GM23338 (cell line): ENCODE results near the gene ECT2. TPM values are rescaled to one million over a fixed set of nuclear protein-coding genes. Genes with fewer than 3 reads are reported as not detected.

Experiments used
- ATAC-seq: fragments of 200-7000 bp; cut with Tn5 transposase; 3 replicates; pipeline ENCODE4 v1.9.1; 2020
- DNase-seq: peaks from one replicate; pipeline ENCODE4 v3.0.0-alpha.2; 2015; ENCODE audit warnings: low spot score
- H2AFZ ChIP-seq: fragments of 200-600 bp; sonication (generic); 2 replicates; pipeline ENCODE4 v1.8.0; 2016; ENCODE audit warnings: antibody characterized with exemption, mild to moderate bottlenecking, moderate library complexity
- H3F3A ChIP-seq: fragments of 200-600 bp; sonication (generic); replicated peaks from 2 replicates; pipeline ENCODE4 v1.8.0; 2017; ENCODE audit warnings: antibody characterized with exemption, mixed run types, low read depth
- H3K27ac ChIP-seq: fragments of 200-600 bp; sonication (generic); 2 replicates; pipeline ENCODE4 v1.6.1; 2016; ENCODE audit warnings: low read depth
- H3K27me3 ChIP-seq: fragments of 200-600 bp; sonication (generic); 2 replicates; pipeline ENCODE4 v1.8.0; 2016; ENCODE audit warnings: mild to moderate bottlenecking, mixed run types, moderate library complexity; ENCODE audit not compliant: insufficient read depth
- H3K36me3 ChIP-seq: fragments of 200-600 bp; sonication (generic); 2 replicates; pipeline ENCODE4 v1.8.0; 2016; ENCODE audit warnings: mild to moderate bottlenecking; ENCODE audit not compliant: insufficient read depth
- H3K4me1 ChIP-seq: fragments of 200-600 bp; sonication (generic); 2 replicates; pipeline ENCODE4 v1.8.0; 2016; ENCODE audit warnings: mild to moderate bottlenecking, moderate library complexity; ENCODE audit not compliant: insufficient read depth
- H3K4me2 ChIP-seq: fragments of 200-600 bp; sonication (generic); 2 replicates; pipeline ENCODE4 v1.7.1; 2017; ENCODE audit warnings: mixed run types
- H3K4me3 ChIP-seq: fragments of 200-600 bp; sonication (generic); 2 replicates; pipeline ENCODE4 v1.6.1; 2016; ENCODE audit warnings: mixed run types
- H3K79me2 ChIP-seq: fragments of 200-600 bp; sonication (generic); replicated peaks from 2 replicates; pipeline ENCODE4 v1.8.0; 2017; ENCODE audit warnings: mild to moderate bottlenecking; ENCODE audit not compliant: insufficient read depth
- H3K9me2 ChIP-seq: fragments of 200-600 bp; sonication (generic); 2 replicates; pipeline ENCODE4 v1.8.0; 2017; ENCODE audit not compliant: insufficient read depth
- H4K20me1 ChIP-seq: fragments of 200-600 bp; sonication (generic); replicated peaks from 2 replicates; pipeline ENCODE4 v1.8.0; 2017; ENCODE audit warnings: mild to moderate bottlenecking; ENCODE audit not compliant: insufficient read depth
- H3K27ac Mint-ChIP-seq: 2 replicates; pipeline ENCODE4 v1.8.0; 2020; ENCODE audit warnings: inconsistent platforms, mild to moderate bottlenecking, moderate library complexity, mixed read lengths
- H3K27me3 Mint-ChIP-seq: 3 replicates; pipeline ENCODE4 v1.8.0; 2022; ENCODE audit warnings: low read depth, mild to moderate bottlenecking, moderate library complexity, mixed read lengths, inconsistent platforms; ENCODE audit not compliant: insufficient read depth, poor library complexity
- H3K36me3 Mint-ChIP-seq: 3 replicates; pipeline ENCODE4 v1.8.0; 2021; ENCODE audit warnings: low read depth, mild to moderate bottlenecking, inconsistent platforms, moderate library complexity, mixed read lengths
- H3K4me1 Mint-ChIP-seq: 3 replicates; pipeline ENCODE4 v1.8.0; 2020; ENCODE audit warnings: mild to moderate bottlenecking, inconsistent platforms, mixed read lengths
- H3K4me3 Mint-ChIP-seq: 3 replicates; pipeline ENCODE4 v1.8.0; 2021; ENCODE audit warnings: moderate library complexity, mild to moderate bottlenecking, inconsistent platforms, mixed read lengths
- H3K9me3 Mint-ChIP-seq: 3 replicates; pipeline ENCODE4 v1.8.0; 2020; ENCODE audit warnings: moderate library complexity, mild to moderate bottlenecking, inconsistent platforms, mixed read lengths
- CREB1 ChIP-seq: fragments of 250-450 bp; sonication (Bioruptor Pico); IDR thresholded peaks from 2 replicates; pipeline ENCODE4 v1.5.0; 2020; ENCODE audit warnings: low read depth, mild to moderate bottlenecking, moderate library complexity
- CTCF ChIP-seq, 2 experiments: fragments of 200-600 bp in 1 of 2; sonication (generic) in 1 of 2; conservative IDR thresholded peaks; 2 replicates each; pipeline versions ENCODE4 v1.5.1 to v1.6.1; 2016 to 2017; ENCODE audit warnings: antibody characterized with exemption in 2 of 2, low read depth in 2 of 2, mild to moderate bottlenecking in 2 of 2, moderate library complexity in 1 of 2
- ETS1 ChIP-seq: IDR thresholded peaks from 2 replicates; pipeline ENCODE4 v1.6.1; 2016; ENCODE audit warnings: antibody characterized with exemption
- EZH2 ChIP-seq: fragments of 200-600 bp; sonication (generic); IDR thresholded peaks from one replicate; pipeline ENCODE4 v1.8.0; 2017; ENCODE audit warnings: antibody characterized with exemption, mild to moderate bottlenecking, low read depth; ENCODE audit not compliant: unreplicated experiment
- EZH2phosphoT487 ChIP-seq: fragments of 200-600 bp; sonication (generic); IDR thresholded peaks from one replicate; pipeline ENCODE4 v1.8.1; 2018; ENCODE audit warnings: antibody characterized with exemption; ENCODE audit not compliant: unreplicated experiment
- JUNB ChIP-seq: IDR thresholded peaks from one replicate; pipeline ENCODE4 v1.6.1; 2016; ENCODE audit warnings: antibody characterized with exemption; ENCODE audit not compliant: unreplicated experiment
- NANOG ChIP-seq: IDR thresholded peaks from 2 replicates; pipeline ENCODE4 v1.6.1; 2016; ENCODE audit warnings: antibody characterized with exemption, borderline replicate concordance
- POLR2AphosphoS5 ChIP-seq: IDR thresholded peaks from 2 replicates; pipeline ENCODE4 v1.6.1; 2016; ENCODE audit warnings: antibody characterized with exemption, low read depth
- REST ChIP-seq: IDR thresholded peaks from one replicate; pipeline ENCODE4 v1.6.1; 2018; ENCODE audit warnings: antibody characterized with exemption; ENCODE audit not compliant: unreplicated experiment
- STAT1 ChIP-seq: IDR thresholded peaks from one replicate; pipeline ENCODE4 v1.6.1; 2016; ENCODE audit warnings: antibody characterized with exemption; ENCODE audit not compliant: unreplicated experiment
- ZNF114 ChIP-seq: fragments of 250-450 bp; sonication (Bioruptor Pico); IDR thresholded peaks from 2 replicates; pipeline ENCODE4 v1.5.0; 2020; ENCODE audit warnings: mild to moderate bottlenecking, moderate library complexity
- ZNF331 ChIP-seq: fragments of 250-450 bp; sonication (Bioruptor Pico); IDR thresholded peaks from 2 replicates; pipeline ENCODE4 v1.5.0; 2020; ENCODE audit warnings: low read depth, mild to moderate bottlenecking, moderate library complexity
- ZNF462 ChIP-seq: fragments of 250-450 bp; sonication (Bioruptor Pico); IDR thresholded peaks from 2 replicates; pipeline ENCODE4 v1.5.0; 2020; ENCODE audit warnings: mild to moderate bottlenecking, moderate library complexity
- polyA plus RNA-seq: library from polyadenylated mRNA; unstranded; fragments of >200 nt; fragmentation: Nextera tagmentation; extraction: Ambion mirVana; gene quantifications from 2 replicates; pipeline ENCODE4 v1.2.1, GENCODE V29; 2016
- total RNA-seq: library from RNA; depleted of rRNA; stranded (reverse); fragments of >200 nt; shearing (Covaris generic); gene quantifications from 2 replicates; pipeline ENCODE4 v1.2.3, GENCODE V29; 2014

Gene ECT2
- total and polyA plus RNA-seq, 2 experiments from 2014 or later, result 102 to 111 TPM

- DNase-seq (no peak), ATAC-seq (no peak)
- peaks cover 33% of the 10 kb centered on the region; the same call in 2 of the 3 replicates for H3K36me3 Mint-ChIP-seq
- Histone ChIP-seq H3K4me1 (no peaks in the 10 kb centered on the region), H3K27ac (no peak overlapping the region), H3F3A (no peaks in the 10 kb centered on the region), H3K4me2 (no peak overlapping the region), H4K20me1 (no peaks in the 10 kb centered on the region; the same call in 1 of the 2 replicates), H3K9me2 (no peaks in the 10 kb centered on the region), H3K27me3 (no peaks in the 10 kb centered on the region), H3K36me3 (peaks cover 33% of the 10 kb centered on the region; the same call in 1 of the 2 replicates), H3K79me2 (no peaks in the 10 kb centered on the region), H3K4me3 (no peak overlapping the region), H2AFZ (no peak overlapping the region)
- H3K27me3 Mint-ChIP-seq, result peaks cover 3% of the 10 kb centered on the region
- TF ChIP-seq EZH2phosphoT487, result no peak
- no peak for TF ChIP-seq EZH2
- no peak for TF ChIP-seq POLR2AphosphoS5
- TF ChIP-seq CREB1 (CRISPR knock-in tag), result no peak
- no peak for TF ChIP-seq REST
- no peak for TF ChIP-seq ETS1
- TF ChIP-seq CTCF (conservative IDR thresholded peaks at IDR 0.05; ENCODE audit: low read depth in 2 of 2), result no peak
- no peak for TF ChIP-seq NANOG
- no peak for TF ChIP-seq ZNF462 (CRISPR knock-in tag)
- no peak for TF ChIP-seq ZNF331 (CRISPR knock-in tag)
- TF ChIP-seq ZNF114, result no peak
- TF ChIP-seq STAT1, result no peak
- no peak for TF ChIP-seq JUNB
- H3K4me3 Mint-ChIP-seq, result no peak overlapping the region
- no peaks in the 10 kb centered on the region for H3K9me3 Mint-ChIP-seq
- no peaks in the 10 kb centered on the region for H3K4me1 Mint-ChIP-seq
- H3K27ac Mint-ChIP-seq, result no peak overlapping the region
These were observed 53.8 kb downstream of the ECT2 start for GRCh38 chr3:172804323-172804722.
